HG02885 (cell line): ENCODE measurements around the gene UROD.
"Not testable (repeated sequence)": the region's sequence is repeated elsewhere in the genome, so short reads cannot be mapped to it uniquely, and the experiment has no call there.

Source experiments
- ATAC-seq: cut with Tn5 transposase; IDR thresholded peaks from one replicate; pipeline ENCODE4 v1.9.1; 2021; ENCODE audit warnings: mild to moderate bottlenecking; ENCODE audit not compliant: unreplicated experiment, poor library complexity

The UROD gene

DNA sequence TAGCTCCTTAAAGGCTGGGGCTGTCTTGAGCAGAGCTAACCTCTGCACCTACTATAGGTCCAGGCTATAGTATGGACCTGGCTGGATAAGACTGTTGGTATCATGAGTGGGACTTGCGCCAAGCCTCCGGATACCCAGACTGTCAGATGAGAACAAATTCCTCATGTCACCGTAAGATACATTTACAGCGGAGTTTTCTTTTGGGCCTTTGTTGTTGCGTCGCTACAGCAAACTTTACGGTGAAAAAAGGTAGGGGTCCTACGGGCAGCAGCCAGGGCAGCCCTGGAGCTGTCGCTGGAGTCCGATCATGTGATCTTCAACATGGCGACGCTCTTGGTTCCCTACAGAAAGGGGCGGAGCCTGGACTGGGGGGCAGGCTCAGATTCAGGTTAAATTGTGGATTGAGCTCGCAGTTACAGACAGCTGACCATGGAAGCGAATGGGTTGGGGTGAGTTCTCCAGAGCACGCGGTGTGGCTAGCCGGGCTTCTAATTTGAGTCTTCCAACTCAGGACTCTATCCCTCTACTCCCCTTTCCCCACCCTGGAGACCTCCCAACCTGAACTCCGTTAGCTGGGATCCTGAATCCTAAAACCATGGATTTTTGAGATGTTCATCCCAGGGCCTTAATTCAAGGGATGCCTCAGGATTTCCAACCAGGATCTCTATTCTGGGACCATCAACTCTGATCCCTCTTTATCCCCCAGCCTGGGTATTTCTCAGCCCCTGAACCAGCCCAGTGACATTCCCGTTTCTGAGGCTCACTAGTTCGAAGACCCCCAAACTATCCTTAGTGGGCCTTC, at the start of gene UROD:
UROD (plus strand) TSS at position 418 of the 802 bp plus-strand sequence; CDS start at position 430, 12 bp downstream.
- ATAC-seq = peak; percentile 75

DNA sequence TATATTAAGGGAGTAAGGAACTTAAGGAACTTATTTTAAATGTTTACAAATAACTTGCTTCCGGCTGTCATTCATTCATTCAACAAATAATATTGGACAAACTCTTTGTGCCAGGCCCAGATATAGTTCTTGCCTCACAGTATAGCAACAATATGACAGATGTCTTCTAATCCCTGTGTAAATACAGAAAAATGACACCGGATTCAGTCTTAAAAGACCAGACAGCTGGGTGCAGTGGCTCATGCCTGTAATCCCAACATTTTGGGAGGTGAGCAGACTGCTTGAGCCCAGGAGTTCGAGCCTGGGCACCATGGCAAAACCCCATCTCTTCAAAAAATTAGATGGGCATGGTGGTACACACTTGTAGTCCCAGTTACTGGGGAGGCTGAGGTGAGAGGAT, 49.3 kb upstream of the UROD start:
- ATAC-seq = no peak

DNA sequence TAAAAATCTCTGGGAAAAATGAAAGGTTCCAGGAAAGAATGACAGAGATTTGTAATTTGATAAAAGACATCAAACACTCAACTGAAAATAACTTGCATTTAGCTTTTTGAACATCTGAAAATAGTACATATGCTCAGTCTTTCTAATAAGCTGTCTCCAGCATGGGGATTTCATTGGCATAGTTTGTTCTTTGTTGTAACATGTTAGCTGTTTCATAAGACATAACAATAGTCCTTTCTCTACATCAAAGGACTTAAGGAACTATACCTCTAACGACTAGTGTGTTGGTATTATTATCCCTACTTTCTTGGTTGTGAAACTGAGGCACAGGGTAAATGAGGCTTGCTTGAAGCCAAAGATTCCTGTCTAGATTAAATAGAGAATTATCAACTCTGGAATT, 47.7 kb upstream of the UROD start:
- ATAC-seq = no peak

DNA sequence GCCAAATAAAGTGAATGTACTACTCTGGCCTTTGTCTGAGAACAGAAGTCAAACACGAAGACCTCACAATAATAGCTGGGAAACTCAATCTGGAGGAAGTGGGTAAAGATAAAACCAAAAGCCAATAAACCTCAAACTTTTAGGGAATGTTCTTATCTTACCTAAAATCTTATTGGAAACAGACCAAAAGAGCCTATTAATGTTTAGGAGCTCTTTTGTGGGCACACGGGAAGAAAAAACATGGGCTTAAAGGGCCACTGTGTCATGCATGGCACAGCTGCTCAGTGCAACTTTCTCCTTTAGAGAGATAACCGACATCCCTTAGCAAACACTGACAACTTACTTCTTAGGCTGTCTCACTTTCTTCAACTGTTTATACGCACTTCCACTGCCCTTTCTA, 41.7 kb upstream of the UROD start:
- ATAC-seq = no peak

- no peak for ATAC-seq
Measured at GRCh38 chr1:44973645-44974044, 38.4 kb upstream of the UROD start.

DNA sequence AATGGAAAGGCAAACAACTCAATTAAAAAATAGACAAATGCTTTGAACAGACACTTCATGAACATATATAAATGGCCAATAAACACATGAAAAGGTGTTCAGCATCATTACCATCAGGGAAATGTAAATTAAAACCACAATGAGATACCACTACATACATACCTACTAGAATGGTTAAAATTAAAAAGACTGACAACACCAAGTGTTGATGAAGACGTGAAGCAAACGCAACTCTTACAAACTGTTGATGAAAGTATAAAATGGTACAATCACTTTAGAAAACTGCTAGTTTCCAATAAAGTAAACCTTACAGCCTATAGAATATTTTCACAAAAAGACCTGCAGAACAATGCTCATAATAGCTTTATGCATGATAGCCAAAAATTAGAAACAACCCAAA, 35.8 kb upstream of the UROD start:
- ATAC-seq = no peak

DNA sequence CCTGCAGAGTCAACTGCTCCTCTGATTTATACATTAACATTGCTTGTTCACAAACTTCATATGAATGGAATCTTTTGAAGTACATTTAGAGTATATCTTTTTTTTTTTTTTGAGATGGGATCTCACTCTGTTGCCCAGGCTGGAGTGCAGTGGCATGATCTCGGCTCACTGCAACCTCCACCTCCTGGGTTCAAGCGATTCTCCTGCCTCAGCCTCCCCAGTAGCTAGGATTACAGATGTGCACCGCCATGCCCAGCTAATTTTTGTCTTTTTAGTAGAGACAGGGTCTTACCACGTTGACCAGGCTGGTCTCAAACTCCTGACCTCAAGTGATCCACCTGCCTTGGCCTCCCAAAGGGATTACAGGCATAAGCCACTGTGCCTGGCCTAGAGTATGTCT, 34.7 kb upstream of the UROD start:
- not testable (repeated sequence) for ATAC-seq

DNA sequence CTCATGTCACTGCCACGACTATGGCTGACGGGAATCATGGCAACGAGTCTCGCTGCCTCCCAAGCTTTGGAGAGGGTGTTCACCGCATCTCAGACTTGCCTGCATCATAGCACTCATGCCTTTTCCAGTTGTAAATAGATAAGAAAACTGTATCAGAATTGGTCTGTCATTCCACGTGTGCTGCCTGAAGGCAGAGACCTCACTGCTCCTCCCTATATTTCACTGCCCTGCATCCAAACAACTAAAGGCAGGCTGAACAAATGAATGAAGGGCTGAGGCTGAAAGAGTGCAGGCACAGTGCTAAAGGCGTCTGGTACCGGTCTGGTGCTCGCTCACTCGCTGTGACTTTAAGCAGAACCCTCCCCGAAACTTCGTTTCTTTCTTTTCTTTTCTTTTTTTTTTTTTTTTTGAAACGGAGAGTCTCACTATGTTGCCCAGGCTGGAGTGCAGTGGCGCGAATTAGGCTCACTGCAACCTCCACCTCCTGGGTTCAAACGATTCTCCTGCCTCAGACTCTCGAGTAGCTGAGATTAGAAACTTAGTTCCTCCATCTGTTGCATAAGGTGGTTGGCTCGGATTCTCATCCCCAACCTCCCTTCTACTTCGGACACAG, 26.2 kb upstream of the UROD start:
- no peak for ATAC-seq

- no peak for ATAC-seq
Measured at GRCh38 chr1:44988531-44989156, 23.4 kb upstream of the UROD start.

GRCh38 chr1:44994309-44994898, 17.6 kb upstream of the UROD start:
- no peak for ATAC-seq

DNA sequence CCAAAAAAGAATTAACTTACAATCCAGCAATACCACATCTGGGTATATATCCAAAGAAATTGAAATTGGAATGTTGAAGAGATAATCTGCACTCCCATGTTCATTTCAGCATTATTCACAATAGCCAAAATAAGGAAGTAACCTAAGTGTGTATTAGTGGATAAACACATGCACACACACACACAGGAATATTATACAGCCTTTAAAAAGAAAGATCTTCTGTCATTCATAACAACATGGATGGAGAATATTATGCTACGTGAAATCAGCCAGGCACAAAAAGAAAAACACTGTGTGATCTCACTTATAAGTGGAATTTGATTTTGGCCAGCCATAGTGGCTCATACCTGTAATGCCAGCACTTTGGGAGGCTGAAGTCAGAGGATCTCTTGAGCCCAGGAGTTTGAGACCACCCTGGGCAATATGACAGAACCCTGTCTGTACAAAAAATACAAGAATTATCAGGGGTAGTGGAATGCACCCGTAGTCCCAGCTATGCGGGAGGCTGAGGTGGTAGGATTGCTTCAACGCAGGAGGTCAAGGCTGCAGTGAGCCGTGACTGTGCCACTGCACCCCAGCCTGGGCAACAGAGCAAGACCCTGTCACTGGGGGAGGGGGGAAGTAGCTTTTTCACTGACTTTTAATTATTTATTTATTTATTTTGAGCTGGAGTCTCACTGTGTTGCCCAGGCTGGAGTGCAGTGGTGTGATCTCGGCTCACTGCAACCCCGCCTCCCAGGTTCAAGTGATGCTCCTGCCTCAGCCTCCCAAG, 16.4 kb upstream of the UROD start:
- no peak for ATAC-seq

DNA sequence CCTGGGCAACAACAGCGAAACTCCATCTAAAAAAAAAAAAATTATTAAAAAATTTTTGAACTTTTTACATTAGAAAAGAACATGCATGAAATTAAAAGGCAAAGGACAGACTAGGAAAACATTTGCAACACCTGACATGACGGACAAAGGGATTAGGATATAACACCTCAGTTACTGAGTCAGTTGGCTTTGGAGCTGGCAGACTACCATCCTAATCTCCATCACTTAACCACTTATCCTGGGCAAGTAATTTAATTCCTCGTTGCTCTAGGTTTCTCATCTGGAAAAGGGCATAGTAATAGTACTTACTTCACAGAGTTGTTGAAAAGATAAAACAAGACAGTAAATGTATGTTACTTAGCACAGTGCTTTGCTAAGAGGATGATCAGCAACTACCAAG, 12.8 kb upstream of the UROD start:
- ATAC-seq = no peak

DNA sequence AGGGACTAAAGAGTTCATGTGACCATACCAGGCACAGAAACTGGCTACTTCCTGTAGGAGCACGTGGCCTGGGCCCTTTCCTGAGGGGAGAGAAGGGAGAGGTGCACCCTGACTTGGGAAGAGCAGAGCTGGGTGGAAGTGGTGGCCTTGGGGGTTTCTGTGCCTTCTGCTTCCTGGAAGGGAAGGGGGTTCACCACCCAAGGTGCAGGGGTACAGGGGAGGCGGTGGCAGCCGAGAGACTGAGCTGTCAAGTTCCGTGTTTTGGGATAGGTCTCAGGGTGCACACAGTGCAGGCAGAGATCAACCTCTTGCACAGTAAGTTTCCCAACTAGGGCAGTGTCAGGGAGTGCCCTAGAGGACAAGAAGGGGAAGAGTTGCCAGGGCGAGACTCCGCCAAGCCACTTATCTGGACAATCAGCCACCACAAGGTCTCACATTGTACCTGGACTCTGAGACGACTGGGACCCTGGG, 11.0 kb upstream of the UROD start:
- ATAC-seq = no peak

DNA sequence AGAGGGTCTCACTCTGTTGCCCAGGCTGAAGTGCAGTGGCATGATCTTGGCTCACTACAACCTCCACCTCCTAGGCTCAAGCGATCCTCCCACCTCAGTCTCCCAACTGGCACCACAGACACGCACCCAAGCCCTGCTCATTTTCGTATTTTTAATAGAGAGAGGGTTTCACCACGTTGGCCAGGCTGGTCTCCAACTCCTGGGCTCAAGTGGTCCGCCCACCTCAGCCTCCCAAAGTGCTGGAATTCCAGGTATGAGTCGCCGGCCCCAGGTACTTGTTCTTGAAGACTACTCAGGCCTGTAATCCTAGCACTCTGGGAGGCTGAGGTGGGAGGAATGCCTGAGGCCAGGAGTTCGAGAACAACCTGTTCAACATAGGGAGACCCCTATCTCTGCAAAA, 10.5 kb upstream of the UROD start:
- not testable (repeated sequence) for ATAC-seq

DNA sequence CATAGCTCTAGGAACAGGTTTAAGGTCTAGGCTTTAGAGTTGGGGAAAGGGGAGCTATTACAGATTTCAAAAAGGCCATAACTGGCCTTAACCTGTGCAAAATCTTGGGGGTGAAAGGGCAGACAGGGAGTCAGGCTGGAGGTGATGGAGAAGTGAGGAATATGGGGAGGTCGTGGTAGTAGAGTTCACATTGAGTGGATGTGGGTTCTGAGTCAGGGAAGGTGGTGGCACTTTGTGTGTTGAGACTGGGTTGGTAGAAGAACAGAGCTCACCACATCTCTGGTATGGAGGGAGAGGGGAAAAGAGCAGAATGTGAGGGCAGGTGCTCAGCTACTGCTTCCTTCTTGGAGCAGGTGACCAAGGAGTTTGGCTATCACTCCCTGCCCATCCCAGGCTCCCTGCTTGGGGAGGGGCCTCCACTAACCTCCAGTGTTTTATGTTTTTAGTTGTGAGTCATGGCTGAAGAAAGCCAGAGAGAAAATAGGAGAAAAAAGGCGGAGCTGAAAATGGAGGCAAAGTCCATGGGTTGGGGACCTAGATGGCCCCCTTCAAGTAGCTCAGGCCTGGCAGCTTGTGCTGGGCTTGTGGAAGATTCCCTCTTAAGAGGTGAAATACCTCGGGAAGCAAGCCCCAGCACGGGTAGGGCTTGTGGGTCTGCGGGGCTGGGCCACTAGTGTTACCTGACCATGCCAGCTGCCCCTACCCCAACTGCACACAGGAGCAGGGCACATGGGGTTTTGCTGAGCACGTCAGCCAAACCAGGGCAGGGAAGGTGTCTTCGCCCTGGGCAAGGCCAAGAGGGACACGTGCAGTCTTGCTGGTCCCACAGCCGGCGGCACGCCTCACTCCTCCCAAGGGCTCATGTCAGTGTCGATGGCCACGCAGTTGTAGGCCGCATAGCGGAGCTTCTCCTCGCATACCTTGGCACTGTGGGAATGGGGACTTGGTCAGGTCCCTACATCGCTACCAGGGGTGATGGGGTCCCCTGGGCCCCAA, 9.1 kb upstream of the UROD start:
- ATAC-seq = no peak

DNA sequence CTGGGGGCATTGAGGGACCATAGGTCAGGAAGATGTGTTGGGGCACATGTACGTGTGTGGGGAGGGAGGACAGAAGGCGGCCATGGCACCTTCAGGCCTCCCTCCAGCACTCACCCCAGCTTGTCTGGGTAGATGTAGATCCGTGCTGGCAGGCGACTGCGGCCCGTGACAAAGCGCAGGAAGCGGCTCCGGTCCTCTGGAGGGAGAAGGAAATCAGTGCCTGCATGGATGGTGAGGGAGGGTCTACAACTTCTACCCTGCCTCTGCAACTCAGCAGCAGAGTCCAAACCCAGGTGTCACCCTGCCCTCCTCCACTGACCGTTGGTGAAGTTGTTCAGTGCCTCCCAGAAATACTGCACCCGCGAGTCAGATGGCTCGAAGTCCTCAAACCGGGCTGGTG, 8.3 kb upstream of the UROD start:
- ATAC-seq = no peak

GRCh38 chr1:45004281-45004920, 7.7 kb upstream of the UROD start:
- no peak for ATAC-seq

DNA sequence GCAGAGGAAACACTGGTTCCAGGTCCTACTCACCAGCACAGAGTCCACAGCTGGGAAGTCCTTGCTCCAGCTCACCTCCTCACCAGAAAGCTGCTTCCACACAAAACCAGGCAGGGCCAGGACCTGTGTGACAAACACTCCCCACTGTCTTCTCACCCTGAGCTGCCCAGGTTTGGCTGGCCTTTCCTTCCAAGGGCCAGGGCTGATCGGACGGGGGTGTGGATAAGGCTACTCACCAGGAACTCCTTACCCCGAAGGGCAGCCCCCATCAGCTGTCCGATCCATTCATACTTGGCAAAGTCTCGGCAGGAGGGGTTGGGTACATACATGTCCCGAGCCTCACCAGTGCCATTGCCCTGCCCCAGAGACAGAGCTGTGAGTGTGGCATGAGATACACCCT, 6.3 kb upstream of the UROD start:
- no peak for ATAC-seq

- no peak for ATAC-seq
Measured at GRCh38 chr1:45007311-45007710, 4.7 kb upstream of the UROD start.
